ENCODE measurements around the gene KAZN.

Gene KAZN

DNA sequence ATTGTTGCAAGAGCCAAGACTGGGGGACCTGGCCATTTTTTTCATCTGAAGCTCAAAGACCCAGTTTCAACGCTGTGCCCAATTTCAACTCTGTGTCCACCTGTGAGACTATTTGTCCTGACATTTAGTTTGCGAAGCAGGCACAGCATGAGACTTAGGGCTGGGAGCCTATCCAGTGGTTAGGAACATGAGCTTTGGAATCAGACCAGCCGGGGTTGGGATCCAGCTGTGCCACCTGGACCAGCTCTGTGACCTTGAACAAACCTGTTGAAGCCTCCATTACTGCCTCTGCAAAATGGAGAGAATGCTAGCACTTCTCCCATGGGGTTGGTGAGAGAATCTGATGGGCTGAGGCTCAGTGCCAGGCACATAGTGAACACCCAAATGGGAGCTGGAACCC, 348.9 kb downstream of the KAZN start:
- peak; percentile 61; the same call in 1 of the 2 replicates for TF ChIP-seq MAX (IDR thresholded peaks at IDR 0.05)
- no peak for TF ChIP-seq CREB1 (IDR thresholded peaks at IDR 0.05; ENCODE audit: low read depth)
- TF ChIP-seq CEBPB (IDR thresholded peaks at IDR 0.05): peak; percentile 31; the same call in 1 of the 2 replicates
- TF ChIP-seq USF1 (IDR thresholded peaks at IDR 0.05): no peak
- TF ChIP-seq EP300 (IDR thresholded peaks at IDR 0.05; ENCODE audit: borderline replicate concordance): peak; percentile 94
- TF ChIP-seq TAF1 (IDR thresholded peaks at IDR 0.05; ENCODE audit: low read depth): no peak
- no peak for TF ChIP-seq EGR1 (IDR thresholded peaks at IDR 0.05)
- TF ChIP-seq YY1 (IDR thresholded peaks at IDR 0.05; ENCODE audit: low read depth): peak; percentile 78
- peak; percentile 90 for TF ChIP-seq NFIC (IDR thresholded peaks at IDR 0.05)
- peak; percentile 94 for TF ChIP-seq TCF12 (IDR thresholded peaks at IDR 0.05; ENCODE audit: low read depth)
- TF ChIP-seq ZBTB7A (IDR thresholded peaks at IDR 0.05; ENCODE audit: low read depth): no peak
- TF ChIP-seq FOXM1 (IDR thresholded peaks at IDR 0.05; ENCODE audit: borderline replicate concordance, low read depth): peak; percentile 85
- peak; percentile 75 for TF ChIP-seq TEAD4 (IDR thresholded peaks at IDR 0.05)
- peak; percentile 27; the same call in 1 of the 2 replicates for TF ChIP-seq RAD21 (IDR thresholded peaks at IDR 0.05; ENCODE audit: low read depth)
- TF ChIP-seq, protein P1, sequence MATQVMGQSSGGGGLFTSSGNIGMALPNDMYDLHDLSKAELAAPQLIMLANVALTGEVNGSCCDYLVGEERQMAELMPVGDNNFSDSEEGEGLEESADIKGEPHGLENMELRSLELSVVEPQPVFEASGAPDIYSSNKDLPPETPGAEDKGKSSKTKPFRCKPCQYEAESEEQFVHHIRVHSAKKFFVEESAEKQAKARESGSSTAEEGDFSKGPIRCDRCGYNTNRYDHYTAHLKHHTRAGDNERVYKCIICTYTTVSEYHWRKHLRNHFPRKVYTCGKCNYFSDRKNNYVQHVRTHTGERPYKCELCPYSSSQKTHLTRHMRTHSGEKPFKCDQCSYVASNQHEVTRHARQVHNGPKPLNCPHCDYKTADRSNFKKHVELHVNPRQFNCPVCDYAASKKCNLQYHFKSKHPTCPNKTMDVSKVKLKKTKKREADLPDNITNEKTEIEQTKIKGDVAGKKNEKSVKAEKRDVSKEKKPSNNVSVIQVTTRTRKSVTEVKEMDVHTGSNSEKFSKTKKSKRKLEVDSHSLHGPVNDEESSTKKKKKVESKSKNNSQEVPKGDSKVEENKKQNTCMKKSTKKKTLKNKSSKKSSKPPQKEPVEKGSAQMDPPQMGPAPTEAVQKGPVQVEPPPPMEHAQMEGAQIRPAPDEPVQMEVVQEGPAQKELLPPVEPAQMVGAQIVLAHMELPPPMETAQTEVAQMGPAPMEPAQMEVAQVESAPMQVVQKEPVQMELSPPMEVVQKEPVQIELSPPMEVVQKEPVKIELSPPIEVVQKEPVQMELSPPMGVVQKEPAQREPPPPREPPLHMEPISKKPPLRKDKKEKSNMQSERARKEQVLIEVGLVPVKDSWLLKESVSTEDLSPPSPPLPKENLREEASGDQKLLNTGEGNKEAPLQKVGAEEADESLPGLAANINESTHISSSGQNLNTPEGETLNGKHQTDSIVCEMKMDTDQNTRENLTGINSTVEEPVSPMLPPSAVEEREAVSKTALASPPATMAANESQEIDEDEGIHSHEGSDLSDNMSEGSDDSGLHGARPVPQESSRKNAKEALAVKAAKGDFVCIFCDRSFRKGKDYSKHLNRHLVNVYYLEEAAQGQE (IDR thresholded peaks at IDR 0.05; ENCODE audit: low read depth): no peak

DNA sequence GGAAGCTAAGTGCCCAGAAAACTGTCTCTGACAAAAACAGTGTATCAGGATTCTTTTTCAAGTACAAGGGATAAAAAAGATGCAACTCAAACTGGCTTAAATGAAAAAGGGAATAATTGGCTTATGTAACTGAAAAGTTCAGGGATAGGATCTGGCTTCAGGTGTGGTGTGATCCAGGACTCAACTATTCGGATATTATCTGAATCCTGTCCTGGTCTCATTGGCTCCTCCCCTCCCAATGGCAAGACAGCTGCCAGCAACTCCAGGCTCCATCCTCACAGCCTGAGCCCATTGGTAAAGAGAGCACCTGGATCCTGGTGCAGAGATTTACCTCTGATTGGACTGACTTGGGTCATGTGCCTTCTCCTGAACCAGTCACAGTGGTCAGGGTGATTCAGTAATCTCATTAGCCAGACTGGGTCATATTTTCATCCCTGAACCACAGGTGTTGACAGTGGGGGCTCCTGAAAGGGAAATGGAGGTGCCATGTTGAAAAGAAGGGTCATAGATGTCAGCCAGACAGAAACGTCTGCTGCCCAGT, 349.7 kb downstream of the KAZN start:
- TF ChIP-seq USF1 (IDR thresholded peaks at IDR 0.05) (peak; percentile 60), TAF1 (IDR thresholded peaks at IDR 0.05; ENCODE audit: low read depth) (no peak)

GRCh38 chr1:14949270-14949835, 350.9 kb downstream of the KAZN start:
- 0 out of 2 replicates have a peak, but pooled peaks have one; percentile 17 for TF ChIP-seq TAF1 (IDR thresholded peaks at IDR 0.05; ENCODE audit: low read depth)
- peak; percentile 12; the same call in 1 of the 2 replicates for TF ChIP-seq MAX (IDR thresholded peaks at IDR 0.05)
- TF ChIP-seq, protein P1 (IDR thresholded peaks at IDR 0.05; ENCODE audit: low read depth): no peak
- TF ChIP-seq YY1 (IDR thresholded peaks at IDR 0.05; ENCODE audit: low read depth): no peak
- TF ChIP-seq EP300 (IDR thresholded peaks at IDR 0.05; ENCODE audit: borderline replicate concordance): peak; percentile 1; the same call in 1 of the 2 replicates
- TF ChIP-seq EGR1 (IDR thresholded peaks at IDR 0.05): no peak
- TF ChIP-seq CREB1 (IDR thresholded peaks at IDR 0.05; ENCODE audit: low read depth): no peak
- TF ChIP-seq USF1 (IDR thresholded peaks at IDR 0.05): no peak
- TF ChIP-seq NFIC (IDR thresholded peaks at IDR 0.05): peak; percentile 45

DNA sequence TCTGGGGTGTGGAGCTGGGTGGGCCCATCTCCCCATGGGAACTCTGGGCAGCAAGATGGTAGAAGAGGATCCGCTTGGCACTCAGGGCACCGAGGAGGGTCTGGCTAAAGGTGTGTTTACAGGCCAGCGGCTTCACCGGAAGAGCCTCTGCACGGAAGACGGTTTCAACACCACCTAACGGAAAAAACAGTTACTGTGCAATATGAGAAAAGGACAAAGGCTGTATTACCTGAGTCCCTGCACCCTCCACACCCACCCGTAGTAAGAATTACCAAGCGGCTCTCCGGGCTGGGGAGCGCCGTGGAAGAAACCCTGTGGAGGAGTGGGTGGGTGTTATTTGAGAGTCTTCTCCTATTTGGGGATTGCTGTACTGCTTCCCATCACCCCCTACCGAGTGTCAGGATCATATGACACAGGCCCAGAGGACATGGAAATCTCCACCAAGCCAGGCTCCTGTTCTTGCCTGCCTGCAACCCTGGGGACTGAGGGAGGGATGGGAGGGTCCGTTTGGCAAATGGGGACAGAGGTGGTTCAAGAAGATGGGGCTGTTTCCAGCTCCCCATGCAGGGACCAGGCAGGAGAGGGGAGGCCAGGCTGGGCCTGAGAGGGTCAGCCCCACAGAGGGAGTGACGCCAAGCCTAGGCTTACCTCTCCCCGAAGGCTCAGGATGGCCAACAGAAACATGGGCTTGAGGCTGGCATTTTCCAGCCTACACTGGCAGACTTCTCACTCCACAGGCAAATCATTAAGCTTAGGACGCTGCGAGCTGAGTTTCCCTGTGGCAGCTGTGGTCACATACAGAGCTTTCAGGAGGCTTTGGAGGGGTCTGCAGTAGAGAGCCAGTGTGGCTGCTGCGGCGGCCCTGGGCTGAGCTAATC, 351.6 kb downstream of the KAZN start:
- TF ChIP-seq RAD21 (IDR thresholded peaks at IDR 0.05; ENCODE audit: low read depth) (0 out of 2 replicates have a peak, but pooled peaks have one; percentile 1), EP300 (IDR thresholded peaks at IDR 0.05; ENCODE audit: borderline replicate concordance) (no peak; the same call in none of the 2 replicates), FOXM1 (IDR thresholded peaks at IDR 0.05; ENCODE audit: borderline replicate concordance, low read depth) (peak; percentile 55), NFIC (IDR thresholded peaks at IDR 0.05) (no peak), CEBPB (IDR thresholded peaks at IDR 0.05) (peak; percentile 68), MAX (IDR thresholded peaks at IDR 0.05) (no peak; the same call in 1 of the 2 replicates), EGR1 (IDR thresholded peaks at IDR 0.05) (peak; percentile 66), USF1 (IDR thresholded peaks at IDR 0.05) (peak; percentile 48; the same call in 1 of the 2 replicates), TCF12 (IDR thresholded peaks at IDR 0.05; ENCODE audit: low read depth) (peak; percentile 62; the same call in 1 of the 2 replicates)
- TF ChIP-seq, protein P1 (IDR thresholded peaks at IDR 0.05; ENCODE audit: low read depth): no peak
